Measurements from ENCODE around the gene TBC1D16.

- no peak for TF ChIP-seq CTCF (IDR thresholded peaks at IDR 0.05)
- TF ChIP-seq, protein P1, sequence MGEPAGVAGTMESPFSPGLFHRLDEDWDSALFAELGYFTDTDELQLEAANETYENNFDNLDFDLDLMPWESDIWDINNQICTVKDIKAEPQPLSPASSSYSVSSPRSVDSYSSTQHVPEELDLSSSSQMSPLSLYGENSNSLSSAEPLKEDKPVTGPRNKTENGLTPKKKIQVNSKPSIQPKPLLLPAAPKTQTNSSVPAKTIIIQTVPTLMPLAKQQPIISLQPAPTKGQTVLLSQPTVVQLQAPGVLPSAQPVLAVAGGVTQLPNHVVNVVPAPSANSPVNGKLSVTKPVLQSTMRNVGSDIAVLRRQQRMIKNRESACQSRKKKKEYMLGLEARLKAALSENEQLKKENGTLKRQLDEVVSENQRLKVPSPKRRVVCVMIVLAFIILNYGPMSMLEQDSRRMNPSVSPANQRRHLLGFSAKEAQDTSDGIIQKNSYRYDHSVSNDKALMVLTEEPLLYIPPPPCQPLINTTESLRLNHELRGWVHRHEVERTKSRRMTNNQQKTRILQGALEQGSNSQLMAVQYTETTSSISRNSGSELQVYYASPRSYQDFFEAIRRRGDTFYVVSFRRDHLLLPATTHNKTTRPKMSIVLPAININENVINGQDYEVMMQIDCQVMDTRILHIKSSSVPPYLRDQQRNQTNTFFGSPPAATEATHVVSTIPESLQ (CRISPR knock-in tag; IDR thresholded peaks at IDR 0.05), result no peak
These were observed 28.6 kb downstream of the TBC1D16 start for GRCh38 chr17:80006811-80007752.
